ENCODE data around the gene ATXN1.

DNA sequence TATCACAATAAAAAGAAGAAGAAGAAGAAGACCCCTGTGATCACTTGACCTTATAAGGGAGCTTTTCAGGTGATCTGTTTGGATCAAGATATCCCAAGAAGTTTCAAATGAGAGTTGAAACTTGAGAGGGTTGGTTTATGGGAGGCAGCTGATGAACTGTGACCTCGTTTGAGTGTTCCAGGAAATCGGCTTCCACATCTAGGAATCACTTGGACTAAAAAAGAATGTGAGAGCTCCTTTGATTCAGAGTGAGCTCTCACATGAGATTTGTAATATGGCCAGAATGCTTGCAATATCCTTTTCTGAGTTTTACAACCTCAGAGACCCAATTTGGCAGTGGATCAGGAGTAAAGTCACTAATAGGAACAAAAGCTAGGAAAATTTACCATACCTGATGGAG, 228.1 kb downstream of the ATXN1 start:
- TF ChIP-seq POLR2AphosphoS5 (IDR thresholded peaks at IDR 0.05) (no peak), POLR2A (IDR thresholded peaks at IDR 0.05) (no peak)
- TF ChIP-seq, protein P1, sequence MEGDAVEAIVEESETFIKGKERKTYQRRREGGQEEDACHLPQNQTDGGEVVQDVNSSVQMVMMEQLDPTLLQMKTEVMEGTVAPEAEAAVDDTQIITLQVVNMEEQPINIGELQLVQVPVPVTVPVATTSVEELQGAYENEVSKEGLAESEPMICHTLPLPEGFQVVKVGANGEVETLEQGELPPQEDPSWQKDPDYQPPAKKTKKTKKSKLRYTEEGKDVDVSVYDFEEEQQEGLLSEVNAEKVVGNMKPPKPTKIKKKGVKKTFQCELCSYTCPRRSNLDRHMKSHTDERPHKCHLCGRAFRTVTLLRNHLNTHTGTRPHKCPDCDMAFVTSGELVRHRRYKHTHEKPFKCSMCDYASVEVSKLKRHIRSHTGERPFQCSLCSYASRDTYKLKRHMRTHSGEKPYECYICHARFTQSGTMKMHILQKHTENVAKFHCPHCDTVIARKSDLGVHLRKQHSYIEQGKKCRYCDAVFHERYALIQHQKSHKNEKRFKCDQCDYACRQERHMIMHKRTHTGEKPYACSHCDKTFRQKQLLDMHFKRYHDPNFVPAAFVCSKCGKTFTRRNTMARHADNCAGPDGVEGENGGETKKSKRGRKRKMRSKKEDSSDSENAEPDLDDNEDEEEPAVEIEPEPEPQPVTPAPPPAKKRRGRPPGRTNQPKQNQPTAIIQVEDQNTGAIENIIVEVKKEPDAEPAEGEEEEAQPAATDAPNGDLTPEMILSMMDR (IDR thresholded peaks at IDR 0.05) = no peak

Measured in transverse colon (tissue), 4 donors.